Measurements from ENCODE around the gene ELN.

ELN gene

GRCh38 chr7:73994761-73995160 lies 33.2 kb upstream of the ELN start:
- no peak for TF ChIP-seq CTCF (conservative IDR thresholded peaks at IDR 0.05; ENCODE audit: low read depth, low read length)
- no peak for DNase-seq (ENCODE audit: low read depth)
- H3K4me3 ChIP-seq (ENCODE audit: low read length) = no peak overlapping the region

- no peak for TF ChIP-seq CTCF (conservative IDR thresholded peaks at IDR 0.05; ENCODE audit: low read depth, low read length)
- DNase-seq (ENCODE audit: low read depth) = peak; percentile 92
- no peak overlapping the region for H3K4me3 ChIP-seq (ENCODE audit: low read length)
These were observed 32.6 kb upstream of the ELN start for GRCh38 chr7:73995330-73995729.

- no peak overlapping the region for H3K4me3 ChIP-seq (ENCODE audit: low read length)
- no peak for DNase-seq (ENCODE audit: low read depth)
- TF ChIP-seq CTCF (conservative IDR thresholded peaks at IDR 0.05; ENCODE audit: low read depth, low read length) = no peak
These were observed 32.0 kb upstream of the ELN start for GRCh38 chr7:73995821-73996511.

- no peak for DNase-seq (ENCODE audit: low read depth)
- no peak overlapping the region for H3K4me3 ChIP-seq (ENCODE audit: low read length)
- TF ChIP-seq CTCF (conservative IDR thresholded peaks at IDR 0.05; ENCODE audit: low read depth, low read length) = no peak
These were observed 30.9 kb upstream of the ELN start for GRCh38 chr7:73997056-73997455.

GRCh38 chr7:73999664-74000435 lies 28.1 kb upstream of the ELN start:
- DNase-seq (ENCODE audit: low read depth) = peak; percentile 86
- no peak overlapping the region for H3K4me3 ChIP-seq (ENCODE audit: low read length)
- TF ChIP-seq CTCF (conservative IDR thresholded peaks at IDR 0.05; ENCODE audit: low read depth, low read length) = no peak

- no peak overlapping the region for H3K4me3 ChIP-seq (ENCODE audit: low read length)
- TF ChIP-seq CTCF (conservative IDR thresholded peaks at IDR 0.05; ENCODE audit: low read depth, low read length) = no peak
- DNase-seq (ENCODE audit: low read depth) = no peak
These were observed 27.4 kb upstream of the ELN start for GRCh38 chr7:74000489-74001149.
